ENCODE measurements around the gene ZNF174. TPM values are rescaled to one million over a fixed set of nuclear protein-coding genes. Genes with fewer than 3 reads are reported as not detected.

The ZNF174 gene
- total and polyA plus RNA-seq, 4 donors, result 8.6 to 15.8 (median 14.2) TPM

DNA sequence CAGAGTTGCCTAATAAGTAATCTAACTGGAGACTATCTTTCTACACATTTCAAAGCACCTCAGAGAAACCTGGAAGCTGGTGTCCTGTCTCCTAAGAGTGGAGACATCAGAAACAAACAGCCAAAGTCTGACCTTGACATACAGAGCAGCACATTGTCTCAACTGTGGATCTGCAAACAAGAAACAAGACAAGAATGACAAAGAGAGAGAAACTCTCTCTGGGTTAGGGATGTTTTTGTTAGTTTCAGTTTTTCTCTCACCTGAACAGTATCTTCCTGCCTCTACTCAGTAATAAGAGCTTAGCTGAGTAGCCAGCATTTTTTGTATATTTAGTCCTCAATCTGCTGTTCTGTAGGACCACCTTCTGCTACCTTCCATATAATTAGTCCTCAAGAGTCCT lies 33.4 kb downstream of the ZNF174 start:
- DNase-seq (ENCODE audit: low read depth in 4 of 6, low spot score in 6 of 6), result no peak
- H3K27me3 ChIP-seq (ENCODE audit: control insufficient read depth, insufficient read depth, low read length), result no peaks in the 10 kb centered on the region
- H3K4me3 ChIP-seq (ENCODE audit: low read depth, low read length), result no peak overlapping the region
- H3K9me3 ChIP-seq (ENCODE audit: control insufficient read depth, insufficient read depth, low read length), result no peaks in the 10 kb centered on the region
- H3K4me1 ChIP-seq (ENCODE audit: control insufficient read depth, insufficient read depth, low read length), result peaks cover 4% of the 10 kb centered on the region
- peaks cover 8% of the 10 kb centered on the region for H3K36me3 ChIP-seq (ENCODE audit: control insufficient read depth, insufficient read depth, low read length)
- H3K27ac ChIP-seq (ENCODE audit: low read depth, low read length), result no peak overlapping the region

DNA sequence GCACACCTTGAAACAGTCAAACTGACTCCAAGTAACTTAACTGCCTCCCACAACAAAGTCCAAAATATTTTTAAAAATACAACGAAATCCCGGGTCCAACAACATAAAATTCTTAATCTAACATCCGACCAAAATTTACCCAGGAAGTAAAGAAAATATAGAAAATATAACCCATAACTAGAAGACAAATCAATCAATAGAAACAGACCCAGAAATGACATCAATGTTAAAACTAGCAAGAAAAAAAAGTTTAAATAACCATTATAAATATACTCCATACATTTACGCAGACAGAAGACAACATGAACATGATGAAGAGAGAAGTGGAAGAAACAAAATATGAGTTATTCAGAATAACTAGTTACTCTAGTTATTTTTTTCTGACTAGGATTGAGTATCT lies 38.6 kb downstream of the ZNF174 start:
- no peak overlapping the region for H3K27ac ChIP-seq (ENCODE audit: low read depth, low read length)
- H3K4me3 ChIP-seq (ENCODE audit: low read depth, low read length), result no peak overlapping the region
- peaks cover 3% of the 10 kb centered on the region for H3K4me1 ChIP-seq (ENCODE audit: control insufficient read depth, insufficient read depth, low read length)
- WGBS (ENCODE audit: insufficient coverage), result no CpG with 5 or more reads among the region's 4 CpGs
- DNase-seq (ENCODE audit: low read depth in 4 of 6, low spot score in 6 of 6), result no peak
- H3K9me3 ChIP-seq (ENCODE audit: control insufficient read depth, insufficient read depth, low read length), result peaks cover 5% of the 10 kb centered on the region
- peaks cover 7% of the 10 kb centered on the region for H3K36me3 ChIP-seq (ENCODE audit: control insufficient read depth, insufficient read depth, low read length)
- no peaks in the 10 kb centered on the region for H3K27me3 ChIP-seq (ENCODE audit: control insufficient read depth, insufficient read depth, low read length)

DNA sequence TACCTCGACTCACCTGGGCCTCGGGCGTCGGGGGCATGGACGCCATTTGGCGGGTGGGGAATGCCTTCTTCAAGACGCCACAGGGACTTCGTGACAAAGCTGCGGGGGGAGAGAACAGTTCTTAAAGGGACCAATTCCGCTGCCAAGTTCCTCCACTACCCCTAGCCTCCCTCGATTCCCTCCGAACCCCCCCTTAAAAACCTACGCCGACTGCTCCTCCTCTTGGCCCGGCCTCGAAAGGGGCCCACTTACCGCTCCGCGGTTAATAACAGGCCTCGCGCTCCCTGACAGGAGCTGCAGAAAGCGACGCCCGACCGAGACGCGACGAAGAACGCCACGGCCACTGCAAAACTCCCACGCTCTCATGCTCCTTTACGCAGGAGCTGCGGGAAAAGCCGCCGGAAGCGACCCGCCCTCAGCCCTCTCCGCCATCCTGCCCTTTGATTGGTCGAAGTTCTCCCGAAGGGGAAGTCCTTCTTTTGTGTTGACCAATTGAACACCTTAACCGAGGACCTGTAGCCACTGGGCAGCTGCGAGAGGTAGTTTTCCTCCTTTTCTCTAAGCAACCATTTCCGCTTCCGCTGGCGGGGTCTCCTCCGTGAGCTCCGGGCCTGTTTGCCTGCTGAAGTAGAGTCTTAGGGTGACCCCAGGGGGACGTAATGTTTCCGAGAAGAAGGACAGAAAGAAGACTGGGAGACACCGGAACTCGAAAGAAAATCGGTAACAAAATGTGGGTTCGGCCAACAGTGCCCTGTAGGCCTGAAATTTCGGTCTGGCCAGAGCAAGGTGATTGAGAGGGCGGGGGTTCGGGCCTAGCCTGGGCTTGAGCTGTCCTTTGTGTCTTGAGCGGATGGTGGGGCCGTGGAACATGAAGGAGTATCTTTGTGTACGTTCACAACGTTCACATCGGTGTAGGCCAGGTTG lies 42.4 kb downstream of the ZNF174 start, which contains the start of the genes NAA60 and ZNF597:
Gene NAA60 (plus strand): TSS at position 573 of the 924 bp plus-strand sequence. CDS start 32,548 bp downstream, outside the sequence.
Gene ZNF597 (minus strand): TSS at position 397 of the 924 bp plus-strand sequence. CDS start 351 bp downstream, at position 46.
- WGBS (ENCODE audit: insufficient coverage), result 43% methylated on average over 60 of the region's 61 CpGs
- Histone ChIP-seq H3K36me3 (ENCODE audit: control insufficient read depth, insufficient read depth, low read length) (peaks cover 11% of the 10 kb centered on the region), H3K27me3 (ENCODE audit: control insufficient read depth, insufficient read depth, low read length) (no peaks in the 10 kb centered on the region), H3K4me1 (ENCODE audit: control insufficient read depth, insufficient read depth, low read length) (peaks cover 3% of the 10 kb centered on the region), H3K9me3 (ENCODE audit: control insufficient read depth, insufficient read depth, low read length) (peaks cover 5% of the 10 kb centered on the region), H3K27ac (ENCODE audit: low read depth, low read length) (peak within 1 kb of the TSS; percentile 72), H3K4me3 (ENCODE audit: low read depth, low read length) (peak within 1 kb of the TSS; percentile 64)
- DNase-seq (ENCODE audit: low read depth in 4 of 6, low spot score in 6 of 6), result peak in 5 of 6 donors; percentile 71 to 98 (median 89)

DNA sequence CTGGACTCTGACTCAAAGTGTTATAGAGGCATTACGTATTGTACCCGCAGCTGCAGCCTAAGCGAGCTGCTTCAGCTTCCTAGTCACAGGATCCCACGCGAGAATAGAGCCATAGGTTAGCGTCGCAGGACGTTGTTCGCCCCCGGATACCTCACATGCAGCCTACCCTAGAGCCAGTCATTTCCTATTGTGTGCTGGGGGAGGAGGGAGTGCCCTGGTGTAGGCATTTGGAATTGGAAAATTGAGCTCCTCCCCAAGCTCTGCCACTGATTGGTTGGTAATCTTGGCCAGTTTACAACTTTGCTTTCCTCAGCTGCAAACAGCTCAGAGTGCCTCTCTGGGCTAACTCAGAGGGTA lies 43.0 kb downstream of the ZNF174 start:
- peaks cover 9% of the 10 kb centered on the region for H3K36me3 ChIP-seq (ENCODE audit: control insufficient read depth, insufficient read depth, low read length)
- peak in 2 of 6 donors; percentile 56 to 57 for DNase-seq (ENCODE audit: low read depth in 4 of 6, low spot score in 6 of 6)
- peaks cover 5% of the 10 kb centered on the region for H3K9me3 ChIP-seq (ENCODE audit: control insufficient read depth, insufficient read depth, low read length)
- peaks cover 3% of the 10 kb centered on the region for H3K4me1 ChIP-seq (ENCODE audit: control insufficient read depth, insufficient read depth, low read length)
- no peaks in the 10 kb centered on the region for H3K27me3 ChIP-seq (ENCODE audit: control insufficient read depth, insufficient read depth, low read length)
- WGBS (ENCODE audit: insufficient coverage), result 56% methylated on average over 5 of the region's 10 CpGs
- H3K4me3 ChIP-seq (ENCODE audit: low read depth, low read length), result peak overlapping the region; percentile 64
- peak overlapping the region; percentile 72 for H3K27ac ChIP-seq (ENCODE audit: low read depth, low read length)

DNA sequence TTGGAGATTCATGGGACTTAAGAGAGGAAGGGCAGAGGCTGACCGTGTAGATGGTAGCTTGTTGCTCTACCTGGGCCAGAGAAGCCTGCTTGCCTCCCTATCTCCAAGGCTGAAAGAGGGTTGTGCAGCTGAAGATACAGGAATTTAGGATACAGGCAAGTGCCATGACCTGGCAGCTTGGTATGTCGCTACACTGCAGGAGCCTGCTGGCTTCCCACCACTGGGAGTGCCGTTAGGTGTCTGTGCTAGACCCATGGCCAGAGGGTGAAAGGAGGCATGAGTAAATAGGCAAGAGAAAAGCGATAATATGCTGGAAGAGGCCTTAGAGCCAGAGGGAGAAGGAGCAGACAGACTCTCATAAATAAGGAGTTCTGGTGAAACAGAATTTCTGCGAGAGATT lies 53.1 kb downstream of the ZNF174 start:
- H3K36me3 ChIP-seq (ENCODE audit: control insufficient read depth, insufficient read depth, low read length), result peaks cover 7% of the 10 kb centered on the region
- no peak overlapping the region for H3K27ac ChIP-seq (ENCODE audit: low read depth, low read length)
- 87% methylated on average over 4 of the region's 5 CpGs for WGBS (ENCODE audit: insufficient coverage)
- no peaks in the 10 kb centered on the region for H3K27me3 ChIP-seq (ENCODE audit: control insufficient read depth, insufficient read depth, low read length)
- DNase-seq (ENCODE audit: low read depth in 4 of 6, low spot score in 6 of 6), result no peak
- H3K4me3 ChIP-seq (ENCODE audit: low read depth, low read length), result no peak overlapping the region
- peaks cover 18% of the 10 kb centered on the region for H3K4me1 ChIP-seq (ENCODE audit: control insufficient read depth, insufficient read depth, low read length)
- H3K9me3 ChIP-seq (ENCODE audit: control insufficient read depth, insufficient read depth, low read length), result no peaks in the 10 kb centered on the region

DNA sequence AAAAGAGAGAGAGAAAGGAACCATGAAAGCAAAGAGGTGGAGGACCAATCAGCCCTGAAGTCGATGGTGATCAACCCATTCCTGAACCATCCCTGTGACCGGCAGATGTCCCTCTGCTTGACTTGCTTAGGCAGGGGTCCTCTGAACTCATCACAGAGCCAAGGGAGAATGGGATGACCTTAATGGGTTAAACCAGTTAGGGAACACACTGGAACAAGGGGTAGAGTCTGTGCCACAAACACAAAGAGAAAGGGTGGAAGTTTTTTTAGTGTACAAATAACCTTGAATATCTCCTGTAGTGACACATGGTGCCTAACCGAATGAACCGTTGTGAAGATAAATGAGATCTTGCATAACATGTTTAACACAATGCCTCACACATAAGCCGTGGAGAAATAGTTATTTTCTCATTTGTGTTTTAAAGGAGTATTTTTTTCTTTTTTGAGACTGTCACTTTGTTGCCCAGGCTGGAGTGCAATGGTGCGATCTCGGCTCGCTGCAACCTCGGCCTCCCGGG lies 53.7 kb downstream of the ZNF174 start:
- H3K4me3 ChIP-seq (ENCODE audit: low read depth, low read length), result no peak overlapping the region
- DNase-seq (ENCODE audit: low read depth in 4 of 6, low spot score in 6 of 6), result no peak
- H3K27me3 ChIP-seq (ENCODE audit: control insufficient read depth, insufficient read depth, low read length), result no peaks in the 10 kb centered on the region
- H3K9me3 ChIP-seq (ENCODE audit: control insufficient read depth, insufficient read depth, low read length), result no peaks in the 10 kb centered on the region
- H3K36me3 ChIP-seq (ENCODE audit: control insufficient read depth, insufficient read depth, low read length), result peaks cover 7% of the 10 kb centered on the region
- no peak overlapping the region for H3K27ac ChIP-seq (ENCODE audit: low read depth, low read length)
- peaks cover 18% of the 10 kb centered on the region for H3K4me1 ChIP-seq (ENCODE audit: control insufficient read depth, insufficient read depth, low read length)
- WGBS (ENCODE audit: insufficient coverage), result 92% methylated on average over 5 of the region's 10 CpGs

DNA sequence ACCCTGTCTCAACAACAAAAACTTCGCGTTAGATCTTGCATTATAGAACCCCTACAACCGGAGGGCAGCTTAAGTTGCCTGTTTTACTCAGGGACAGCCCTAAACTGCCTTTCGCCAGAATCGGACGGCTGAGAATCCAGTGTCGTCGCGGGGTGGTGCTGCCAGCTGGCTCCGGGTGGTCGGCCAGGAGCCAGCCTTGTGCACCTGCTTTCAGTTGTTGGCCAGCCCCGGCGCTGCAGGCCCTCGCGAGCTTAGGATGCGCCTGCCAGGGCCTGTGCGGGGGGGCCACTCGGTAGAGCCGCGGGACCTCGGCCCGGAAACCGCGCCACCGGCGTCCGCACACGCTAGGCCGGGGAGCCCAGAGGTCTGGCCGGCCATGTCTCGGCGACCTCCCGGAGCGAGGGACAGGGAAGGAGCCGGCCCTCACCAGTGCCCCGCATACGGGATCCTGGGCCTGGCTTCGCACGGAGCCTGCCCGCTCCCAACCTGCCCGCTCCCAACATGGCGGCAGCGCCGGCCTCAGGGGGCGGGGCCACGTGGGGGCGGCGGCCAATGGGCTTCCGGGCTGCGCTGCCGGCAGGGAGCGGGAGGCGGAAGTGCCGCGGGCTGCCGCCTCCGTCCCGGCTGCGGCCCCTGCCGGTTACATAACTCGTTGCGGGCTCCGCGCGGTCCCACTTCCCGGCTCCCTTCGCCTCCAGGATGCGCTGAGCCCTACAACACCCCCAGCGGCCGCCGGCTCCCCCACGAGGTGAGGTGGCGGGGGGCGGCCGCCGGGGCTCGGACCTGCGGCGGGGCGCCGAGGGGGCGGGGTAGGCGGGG lies 56.6 kb downstream of the ZNF174 start:
- DNase-seq (ENCODE audit: low read depth in 4 of 6, low spot score in 6 of 6), result peak in 5 of 6 donors; percentile 82 to 97 (median 88)
- no peaks in the 10 kb centered on the region for H3K27me3 ChIP-seq (ENCODE audit: control insufficient read depth, insufficient read depth, low read length)
- peaks cover 28% of the 10 kb centered on the region for H3K4me1 ChIP-seq (ENCODE audit: control insufficient read depth, insufficient read depth, low read length)
- peak overlapping the region; percentile 82 for H3K27ac ChIP-seq (ENCODE audit: low read depth, low read length)
- H3K4me3 ChIP-seq (ENCODE audit: low read depth, low read length), result peak overlapping the region; percentile 69
- H3K9me3 ChIP-seq (ENCODE audit: control insufficient read depth, insufficient read depth, low read length), result no peaks in the 10 kb centered on the region
- under 1% methylated on average over 80 of the region's 83 CpGs for WGBS (ENCODE audit: insufficient coverage)
- peaks cover under 1% of the 10 kb centered on the region for H3K36me3 ChIP-seq (ENCODE audit: control insufficient read depth, insufficient read depth, low read length)

DNA sequence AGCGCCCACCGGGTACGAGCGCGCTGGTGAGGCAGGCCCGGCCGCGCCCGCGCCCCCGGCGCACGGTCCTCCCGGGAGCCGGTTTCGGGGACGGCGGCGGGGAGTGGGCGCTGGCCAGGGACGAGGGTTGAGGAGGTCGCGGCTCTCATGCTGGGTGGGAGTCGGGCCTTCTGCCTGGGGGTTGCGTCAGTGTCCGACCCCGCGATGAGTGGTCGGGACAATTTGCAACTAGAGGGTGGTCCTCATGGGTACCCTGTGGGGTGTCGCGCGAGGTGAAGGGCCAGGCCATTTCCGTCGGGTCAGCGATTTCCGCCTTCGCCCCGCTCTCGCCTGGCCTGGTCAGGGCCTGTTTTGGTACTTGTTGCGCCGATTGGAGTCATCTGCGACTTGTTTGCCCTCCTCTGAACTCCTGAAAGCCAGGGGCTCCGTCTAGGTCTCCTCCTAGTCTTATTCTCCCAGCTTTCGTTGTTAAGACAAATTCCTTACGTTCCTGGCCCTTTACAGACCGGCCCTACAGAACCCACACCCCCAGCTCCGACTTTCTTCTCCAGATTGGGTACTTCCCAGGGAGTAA lies 57.4 kb downstream of the ZNF174 start:
- peaks cover 28% of the 10 kb centered on the region for H3K4me1 ChIP-seq (ENCODE audit: control insufficient read depth, insufficient read depth, low read length)
- WGBS (ENCODE audit: insufficient coverage), result under 1% methylated on average over 43 of the region's 47 CpGs

DNA sequence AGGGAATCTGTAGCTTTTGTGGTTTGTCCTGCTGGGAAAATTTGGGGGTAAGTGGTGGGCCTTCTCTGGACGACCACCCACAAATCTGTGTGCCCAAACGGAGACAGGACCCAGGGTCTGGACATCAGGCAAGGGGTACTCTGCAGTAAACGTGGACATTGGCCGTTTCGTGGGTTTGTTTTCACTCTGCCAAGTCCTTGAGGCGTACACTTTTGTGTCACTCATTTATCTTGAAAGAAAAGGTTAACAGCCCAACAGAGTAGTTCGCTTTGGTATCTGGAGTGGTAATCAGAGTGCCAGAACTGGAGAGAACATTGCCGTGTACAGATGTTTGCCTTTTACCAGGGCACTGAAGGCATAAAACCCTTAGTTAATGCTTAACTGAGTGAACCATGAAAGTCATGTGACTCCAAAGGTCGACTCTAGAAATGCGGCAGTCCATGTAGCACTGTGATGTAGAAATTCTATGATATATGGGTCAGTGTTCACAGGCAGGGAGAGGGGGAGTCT lies 57.9 kb downstream of the ZNF174 start:
- H3K9me3 ChIP-seq (ENCODE audit: control insufficient read depth, insufficient read depth, low read length), result no peaks in the 10 kb centered on the region
- peaks cover 28% of the 10 kb centered on the region for H3K4me1 ChIP-seq (ENCODE audit: control insufficient read depth, insufficient read depth, low read length)
- peak overlapping the region; percentile 65 for H3K27ac ChIP-seq (ENCODE audit: low read depth, low read length)
- DNase-seq (ENCODE audit: low read depth in 4 of 6, low spot score in 6 of 6), result peak in 1 of 6 donors; percentile 15
- 4% methylated on average over 9 of the region's 10 CpGs for WGBS (ENCODE audit: insufficient coverage)
- no peaks in the 10 kb centered on the region for H3K27me3 ChIP-seq (ENCODE audit: control insufficient read depth, insufficient read depth, low read length)
- peak overlapping the region; percentile 69 for H3K4me3 ChIP-seq (ENCODE audit: low read depth, low read length)
- H3K36me3 ChIP-seq (ENCODE audit: control insufficient read depth, insufficient read depth, low read length), result no peaks in the 10 kb centered on the region

More for the DNA sequence above, 57.4 kb downstream of the ZNF174 start:
- peak in 2 of 6 donors; percentile 26 to 33 for DNase-seq (ENCODE audit: low read depth in 4 of 6, low spot score in 6 of 6)
- Histone ChIP-seq H3K9me3 (ENCODE audit: control insufficient read depth, insufficient read depth, low read length) (no peaks in the 10 kb centered on the region), H3K27ac (ENCODE audit: low read depth, low read length) (peak overlapping the region; percentile 65), H3K27me3 (ENCODE audit: control insufficient read depth, insufficient read depth, low read length) (no peaks in the 10 kb centered on the region), H3K36me3 (ENCODE audit: control insufficient read depth, insufficient read depth, low read length) (no peaks in the 10 kb centered on the region), H3K4me3 (ENCODE audit: low read depth, low read length) (peak overlapping the region; percentile 69)

Data from spinal cord (tissue), 10 donors.